NCI-H146 (cell line): ENCODE results near the gene SDR42E2.

Experiments
- DNase-seq: peaks from one replicate; lab custom pipeline; 2025; lab: John Stamatoyannopoulos, UW

Gene SDR42E2

DNA sequence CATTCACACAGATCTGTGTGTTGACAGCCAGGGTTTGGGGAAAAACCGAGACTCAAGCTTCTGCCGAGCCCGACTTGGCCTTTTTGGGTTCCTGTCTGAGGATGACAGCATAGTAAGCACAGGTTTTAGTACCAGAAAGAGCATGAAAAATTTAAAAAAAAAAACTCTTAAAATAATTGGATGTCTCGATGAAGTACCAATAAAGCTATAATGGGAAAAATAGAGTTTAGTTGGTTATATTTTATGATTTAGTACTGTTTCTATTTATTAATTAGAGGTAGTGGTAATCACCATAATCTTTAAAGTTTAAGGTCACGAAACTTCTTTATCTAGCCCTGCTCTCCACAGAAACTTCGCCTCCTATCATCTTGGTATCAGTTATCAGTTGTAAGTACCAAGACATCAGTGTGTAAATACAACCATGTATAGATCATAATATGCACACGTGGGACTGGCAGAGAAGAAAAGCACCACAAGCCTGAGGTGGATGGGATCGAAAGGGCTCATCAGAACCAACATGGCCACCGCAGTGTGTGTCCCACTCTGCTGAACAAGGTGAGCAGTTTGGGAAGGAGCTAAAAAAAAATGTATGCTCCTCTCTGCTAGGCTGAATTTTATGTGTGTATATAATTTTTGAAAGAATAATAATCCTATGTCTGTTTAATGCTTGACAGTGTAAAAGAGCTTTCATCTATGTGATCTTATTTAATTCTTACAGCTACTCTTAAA, 29.4 kb downstream of the SDR42E2 start:
- peak; percentile 37 for DNase-seq

DNA sequence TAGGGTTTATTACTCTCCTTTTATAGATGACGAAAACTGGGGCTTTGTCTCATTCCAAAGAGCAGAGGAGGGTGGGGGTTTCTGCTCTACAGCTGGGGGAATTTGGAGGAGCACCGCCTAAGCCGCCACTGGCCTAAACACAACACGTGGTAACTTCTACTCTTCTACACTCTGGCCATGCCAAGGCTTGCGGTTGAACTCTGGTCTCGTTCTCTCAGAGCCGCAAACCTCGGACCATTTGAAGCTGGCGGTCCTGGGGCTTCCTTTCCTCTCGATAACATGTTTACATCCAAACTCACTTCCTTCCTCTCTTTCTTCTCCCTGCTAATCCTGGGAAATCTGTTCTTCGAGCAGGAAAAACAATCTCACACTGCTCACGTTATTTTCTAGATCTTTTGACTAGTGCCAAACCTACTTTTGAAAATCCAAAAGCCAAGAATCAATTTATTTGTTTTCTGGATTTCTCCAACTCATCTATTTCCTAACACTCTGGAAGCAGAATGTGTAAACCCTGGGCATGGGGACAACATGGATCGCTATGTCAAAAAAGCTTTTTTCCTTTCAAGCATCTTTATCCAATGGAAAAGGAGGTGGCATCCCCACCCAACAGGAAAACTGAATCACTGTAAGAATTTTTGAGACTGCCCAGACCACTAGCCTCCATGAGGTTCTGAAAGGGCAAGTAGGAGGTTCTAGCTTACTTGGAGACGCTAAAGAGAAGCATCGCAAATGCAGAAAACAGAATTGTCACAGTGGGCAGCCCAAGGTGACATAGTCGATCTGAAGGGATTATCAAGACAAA, 30.2 kb downstream of the SDR42E2 start:
- DNase-seq: peak; percentile 68

DNA sequence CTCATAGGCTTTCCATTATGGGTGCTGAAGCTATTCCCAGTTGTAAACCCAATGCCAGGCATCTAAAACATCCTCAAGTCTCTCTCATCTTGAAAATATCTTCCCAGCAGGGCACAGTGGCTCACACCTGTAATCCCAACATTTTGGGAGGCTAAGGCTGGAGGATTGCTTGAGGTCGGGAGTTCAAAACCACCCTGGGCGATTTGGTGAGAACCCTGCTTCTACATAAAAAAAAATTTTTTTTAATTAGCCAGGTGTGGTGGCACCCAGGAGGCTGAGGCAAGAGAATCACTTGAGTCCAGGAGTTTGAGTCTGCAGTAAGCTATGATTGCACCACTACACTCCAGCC, 30.7 kb downstream of the SDR42E2 start:
- no peak for DNase-seq

DNA sequence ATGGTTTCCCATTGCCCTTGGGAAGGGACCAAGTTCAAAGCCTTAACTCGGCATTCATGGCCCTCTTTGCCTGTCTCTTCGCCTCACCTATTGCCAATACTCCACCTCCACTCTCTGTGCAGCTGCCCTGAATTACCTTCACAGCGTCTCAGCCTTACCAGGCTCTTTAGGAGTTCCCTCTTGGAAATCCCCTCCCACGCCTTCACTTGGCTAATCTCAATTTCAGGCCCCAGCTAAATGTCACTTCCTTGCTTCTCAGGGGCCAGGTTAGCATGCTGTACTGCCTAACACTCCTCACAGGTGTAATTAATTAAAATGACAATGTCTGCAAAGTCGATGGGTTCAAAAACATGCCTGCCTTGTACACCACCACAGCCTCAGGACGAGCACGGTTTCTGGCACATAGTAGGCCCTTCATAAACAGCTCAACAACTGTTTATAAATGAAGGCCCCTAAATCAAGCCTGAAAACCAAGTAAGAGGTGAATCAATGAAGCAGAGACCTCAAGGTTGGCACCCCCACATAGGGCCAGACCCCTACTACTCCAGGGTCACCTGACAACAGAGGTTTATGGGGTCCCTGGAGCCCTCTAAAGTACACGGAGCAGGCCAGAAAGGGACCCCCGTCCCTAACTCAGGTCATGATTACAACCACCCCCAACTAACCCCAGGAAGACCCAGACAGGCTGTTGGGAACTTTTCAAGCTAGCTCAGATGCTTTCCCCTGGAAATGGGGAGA, 32.6 kb downstream of the SDR42E2 start:
- no peak for DNase-seq

DNA sequence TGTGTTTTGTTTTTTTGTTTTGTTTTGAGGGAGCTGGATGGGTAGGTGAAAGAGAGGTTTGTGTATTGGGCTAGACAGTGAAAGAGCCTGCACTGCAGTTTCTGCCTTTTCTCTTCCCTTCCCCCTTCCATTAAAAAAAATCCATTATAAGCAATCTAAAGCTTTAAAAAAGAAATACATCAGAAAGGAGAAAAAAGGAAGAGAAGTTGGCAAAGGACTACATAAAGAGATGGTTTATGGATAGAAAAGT, 33.1 kb downstream of the SDR42E2 start:
- no peak for DNase-seq

DNA sequence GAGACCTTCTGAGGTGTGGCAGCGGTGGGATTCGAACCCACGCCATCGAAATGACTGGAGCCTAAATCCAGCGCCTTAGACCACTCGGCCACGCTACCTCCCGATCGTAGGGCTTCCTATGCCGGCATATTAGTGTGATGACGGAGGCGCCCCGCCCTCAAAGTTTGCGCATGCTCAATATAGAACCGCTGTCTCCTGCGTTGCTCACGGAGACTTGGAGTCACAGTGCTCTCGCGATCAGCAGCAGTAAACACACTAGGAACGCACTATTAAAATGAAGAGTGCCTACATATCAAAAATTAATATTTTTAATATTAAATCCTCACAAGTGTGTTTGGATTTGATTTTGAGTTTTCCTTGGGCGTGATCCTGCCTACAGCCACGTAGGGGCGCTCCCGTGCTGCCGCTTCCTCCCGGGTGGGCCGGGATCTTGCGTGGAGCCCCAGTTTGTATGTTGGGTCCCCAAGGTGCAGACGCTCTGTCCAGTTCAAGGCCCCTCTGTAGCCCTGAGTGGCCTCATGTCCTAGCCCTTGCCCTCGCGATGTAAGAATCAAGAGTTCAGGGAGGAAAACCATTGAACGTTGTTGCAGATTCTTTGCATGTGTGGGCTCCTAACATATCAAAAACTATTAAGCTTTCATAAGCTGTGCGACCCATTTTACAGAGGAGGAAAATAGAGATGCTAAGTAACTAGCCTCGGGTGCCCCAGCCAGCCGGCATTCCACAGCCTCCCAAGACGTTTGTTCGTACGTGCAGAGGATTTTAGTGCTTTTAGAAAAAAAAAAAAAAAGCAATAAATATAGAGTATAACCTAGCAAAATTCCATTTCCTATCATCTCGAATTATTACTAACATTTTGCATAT, 33.6 kb downstream of the SDR42E2 start:
- DNase-seq: peak; percentile 88

GRCh38 chr16:22196559-22197168, 34.4 kb downstream of the SDR42E2 start:
- peak; percentile 14 for DNase-seq

DNA sequence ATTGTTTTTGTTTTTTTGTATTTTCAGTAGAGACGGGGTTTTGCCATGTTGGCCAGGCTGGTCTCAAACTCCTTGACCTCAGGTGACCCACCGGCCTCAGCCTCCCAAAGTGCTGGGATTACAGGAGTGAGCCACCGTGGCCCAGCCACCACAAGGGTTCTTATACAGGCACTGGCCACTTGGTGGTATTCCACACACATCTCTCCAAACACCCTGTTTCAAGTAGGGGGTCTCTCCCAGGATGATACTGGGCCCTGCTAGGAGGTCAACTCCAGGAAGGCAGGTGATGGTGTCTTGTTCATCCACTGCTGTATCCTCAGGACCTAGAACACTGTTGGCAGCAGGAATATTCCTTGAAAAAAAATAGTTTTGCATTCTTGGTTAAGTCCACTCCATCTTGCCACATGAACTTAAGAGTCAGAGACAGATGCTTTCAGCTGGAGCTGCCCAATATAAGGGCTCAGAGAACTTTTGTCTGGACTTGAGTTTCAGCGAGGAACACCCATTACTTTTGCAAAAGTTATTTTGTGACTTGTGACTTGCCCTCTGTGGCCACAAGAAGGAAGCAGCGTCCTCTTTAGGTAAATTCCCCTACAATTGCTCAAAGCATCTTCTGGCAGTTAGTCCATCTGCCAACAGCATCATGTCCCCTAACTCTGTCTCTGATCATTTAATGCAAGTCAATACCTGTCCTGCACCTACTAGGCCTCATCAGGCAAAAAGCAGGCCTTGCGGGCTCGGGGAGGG, 36.4 kb downstream of the SDR42E2 start:
- no peak for DNase-seq

GRCh38 chr16:22202261-22202637, 39.9 kb downstream of the SDR42E2 start:
- DNase-seq: no peak

GRCh38 chr16:22203091-22203490, 40.8 kb downstream of the SDR42E2 start:
- no peak for DNase-seq

DNA sequence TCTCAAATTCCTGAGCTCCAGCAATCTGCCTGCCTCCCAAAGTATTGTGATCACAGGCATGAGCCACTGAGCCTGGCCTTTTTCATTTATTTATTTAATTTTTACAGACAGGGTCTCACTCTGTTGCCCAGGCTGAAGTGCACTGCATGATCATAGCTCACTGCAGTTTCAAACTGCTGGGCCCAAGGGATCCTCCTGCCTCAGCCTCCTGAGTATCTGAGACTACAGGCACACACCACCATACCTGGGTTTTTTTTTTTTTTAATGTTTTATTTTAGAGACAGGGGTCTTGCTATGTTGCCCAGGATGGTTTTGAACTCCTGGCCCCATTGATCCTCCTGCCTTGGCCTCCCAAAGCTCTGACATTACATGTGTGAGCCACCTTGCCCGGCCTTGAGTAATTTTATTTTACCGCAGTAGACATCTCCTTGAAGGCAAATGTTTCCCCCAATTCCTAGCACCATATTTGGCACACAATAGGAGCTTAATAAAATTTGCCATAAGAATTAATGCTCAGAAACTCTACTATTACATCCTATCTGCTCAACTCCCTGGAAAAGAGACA, 41.9 kb downstream of the SDR42E2 start:
- no peak for DNase-seq

DNA sequence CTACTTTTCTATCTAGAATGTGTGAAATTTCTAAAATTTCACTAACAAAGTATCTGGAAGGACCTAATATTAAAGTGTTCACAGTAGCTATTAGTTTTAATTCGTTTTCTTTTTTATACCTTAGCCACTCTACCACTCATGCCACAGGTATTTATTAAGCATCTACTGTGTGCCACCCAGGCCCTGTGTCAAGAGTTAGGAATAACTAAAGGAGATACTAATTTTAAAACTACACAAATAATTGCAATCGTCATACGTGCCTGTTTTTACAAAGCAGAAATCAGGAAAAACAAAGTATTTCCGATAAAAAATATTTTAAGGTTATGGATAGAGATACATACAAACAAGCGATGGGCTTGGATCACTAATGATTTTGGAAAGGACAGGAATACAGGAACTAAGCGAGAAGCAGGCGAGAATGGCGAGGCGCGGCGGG, 43.3 kb downstream of the SDR42E2 start:
- DNase-seq: no peak

DNA sequence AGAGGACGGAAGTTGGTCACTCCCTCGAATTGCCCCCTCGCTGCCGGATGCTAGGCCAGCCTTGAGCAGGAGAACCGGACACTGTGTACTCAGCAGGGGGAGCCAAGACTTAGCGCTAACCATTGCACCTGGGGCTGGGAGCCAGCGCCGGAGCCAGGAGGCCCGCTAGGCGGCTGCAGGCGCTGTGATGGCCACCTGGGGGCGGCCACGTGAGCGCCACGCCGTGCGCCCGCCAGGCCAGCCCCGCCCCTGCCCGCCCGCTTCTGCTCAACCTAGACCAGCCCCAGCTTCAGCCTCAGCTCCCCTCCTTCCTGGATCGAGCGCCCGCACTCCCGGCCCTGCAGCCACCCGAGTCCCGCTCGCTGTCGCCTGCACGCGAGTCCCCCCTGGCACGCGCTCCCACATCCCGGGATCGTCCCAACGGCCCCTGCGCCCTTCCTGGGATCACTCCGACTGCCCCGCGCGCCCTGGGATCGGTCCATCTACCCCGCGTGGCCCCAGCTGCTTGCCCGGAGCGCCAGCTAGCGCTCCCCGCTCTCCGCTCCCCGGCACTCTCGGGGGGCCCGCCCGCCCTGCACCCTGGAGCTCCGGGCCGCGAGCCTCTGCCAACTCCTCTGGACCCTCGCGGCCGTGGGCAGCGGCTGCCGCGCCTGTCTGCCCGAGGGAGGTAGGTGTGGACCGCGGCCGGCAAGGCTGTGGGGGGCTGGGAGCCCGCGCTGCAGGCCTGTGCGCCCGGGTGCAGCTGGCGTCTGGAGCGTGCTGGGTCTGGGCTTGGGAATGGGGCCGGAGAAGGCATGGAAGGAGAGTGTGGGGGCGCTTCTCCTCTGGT, 43.9 kb downstream of the SDR42E2 start, which contains the start of gene EEF2K:
Gene EEF2K (plus strand): TSS at position 266 of the 829 bp plus-strand sequence. CDS start 19,452 bp downstream, outside the sequence.
- DNase-seq: peak; percentile 98

- peak; percentile 53 for DNase-seq
Measured at GRCh38 chr16:22206842-22207714, 44.8 kb downstream of the SDR42E2 start.

- DNase-seq: no peak
Measured at GRCh38 chr16:22207715-22208360, 45.5 kb downstream of the SDR42E2 start.

DNA sequence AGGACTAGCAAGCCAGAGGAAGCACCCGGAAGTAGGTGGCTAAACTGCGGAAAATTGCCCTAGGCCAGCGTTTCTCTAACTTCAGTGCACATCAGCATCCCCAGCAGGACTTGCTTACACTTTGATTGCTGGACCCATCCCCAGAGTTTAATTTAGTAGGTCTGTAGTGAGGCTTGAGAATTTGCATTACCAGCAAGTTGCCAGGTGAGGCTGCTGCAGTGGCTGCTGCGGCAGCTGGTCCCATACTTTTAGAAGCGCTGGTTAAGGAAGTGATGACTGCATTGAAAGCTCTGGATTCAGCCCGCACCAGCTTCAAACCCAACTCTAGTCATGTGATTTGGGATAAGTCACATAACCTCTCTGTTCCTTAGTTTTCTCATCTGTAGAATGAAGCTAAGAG, 48.0 kb downstream of the SDR42E2 start:
- DNase-seq: no peak

- DNase-seq: no peak
Measured at GRCh38 chr16:22210854-22211253, 48.5 kb downstream of the SDR42E2 start.

DNA sequence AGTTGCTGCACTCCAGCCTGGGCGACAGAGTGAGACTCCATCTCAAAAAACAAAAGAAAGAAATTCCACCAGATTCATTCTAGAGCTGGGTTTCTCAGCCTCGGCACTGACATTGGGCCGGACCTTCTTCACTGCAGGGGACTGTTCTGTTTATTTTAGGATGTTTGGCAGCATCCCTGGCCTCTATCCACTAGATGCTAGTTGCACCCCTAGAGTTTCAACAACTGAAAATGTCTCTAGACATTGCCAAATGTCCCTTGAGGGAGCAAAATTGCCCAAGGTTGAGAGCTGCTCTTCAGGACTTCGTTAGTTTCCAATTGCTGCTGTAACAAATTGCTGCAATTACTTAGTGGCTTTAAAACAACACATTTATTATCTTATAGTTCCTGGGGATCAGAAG, 50.9 kb downstream of the SDR42E2 start:
- DNase-seq: no peak
